ENCODE data around the gene CRLF2. TPM values are rescaled to one million over a fixed set of nuclear protein-coding genes. Genes with fewer than 3 reads are reported as not detected.
A peak's percentile ranks its signal among the peaks of the same experiment; 100 is the strongest.

CRLF2 gene
- polyA plus RNA-seq, 2 of the 4 experiments (the other 2 are of a cell fraction) = 0.08 to 0.37 TPM

DNA sequence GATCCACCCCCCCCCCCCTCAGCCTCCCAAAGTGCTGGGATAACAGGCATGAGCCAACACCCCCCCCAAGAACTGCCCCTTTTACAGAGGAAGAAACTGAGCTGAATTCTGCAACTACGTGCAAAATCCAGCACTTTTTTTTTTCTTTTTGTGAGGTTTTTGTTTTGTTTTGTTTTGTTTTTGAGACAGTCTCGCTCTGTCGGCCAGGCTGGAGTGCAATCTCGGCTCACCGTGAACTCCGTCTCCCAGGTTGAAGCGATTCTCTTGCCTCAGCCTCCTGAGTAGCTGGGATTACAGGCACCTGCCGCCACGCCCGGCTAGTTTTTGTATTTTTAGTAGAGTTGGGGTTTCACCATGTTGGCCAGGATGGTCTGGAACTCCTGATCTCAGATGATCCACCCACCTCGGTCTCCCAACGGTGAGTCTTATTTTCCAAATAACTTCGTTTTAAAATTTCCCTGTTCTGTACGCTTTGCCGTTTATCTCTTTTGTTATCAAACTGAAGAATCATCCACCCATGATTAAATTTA, 4.9 kb downstream of the CRLF2 start:
- TF ChIP-seq, protein P1, sequence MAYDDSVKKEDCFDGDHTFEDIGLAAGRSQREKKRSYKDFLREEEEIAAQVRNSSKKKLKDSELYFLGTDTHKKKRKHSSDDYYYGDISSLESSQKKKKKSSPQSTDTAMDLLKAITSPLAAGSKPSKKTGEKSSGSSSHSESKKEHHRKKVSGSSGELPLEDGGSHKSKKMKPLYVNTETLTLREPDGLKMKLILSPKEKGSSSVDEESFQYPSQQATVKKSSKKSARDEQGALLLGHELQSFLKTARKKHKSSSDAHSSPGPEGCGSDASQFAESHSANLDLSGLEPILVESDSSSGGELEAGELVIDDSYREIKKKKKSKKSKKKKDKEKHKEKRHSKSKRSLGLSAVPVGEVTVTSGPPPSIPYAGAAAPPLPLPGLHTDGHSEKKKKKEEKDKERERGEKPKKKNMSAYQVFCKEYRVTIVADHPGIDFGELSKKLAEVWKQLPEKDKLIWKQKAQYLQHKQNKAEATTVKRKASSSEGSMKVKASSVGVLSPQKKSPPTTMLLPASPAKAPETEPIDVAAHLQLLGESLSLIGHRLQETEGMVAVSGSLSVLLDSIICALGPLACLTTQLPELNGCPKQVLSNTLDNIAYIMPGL (CRISPR knock-in tag; IDR thresholded peaks at IDR 0.05; ENCODE audit: borderline replicate concordance) = no peak
- TF ChIP-seq PHF8 (IDR thresholded peaks at IDR 0.05; ENCODE audit: borderline replicate concordance, low read depth) = no peak
- TF ChIP-seq CHD4 (IDR thresholded peaks at IDR 0.05; ENCODE audit: borderline replicate concordance) = no peak
- no peak for TF ChIP-seq MYC (IDR thresholded peaks at IDR 0.05; ENCODE audit: borderline replicate concordance, low read length)
- peak overlapping the region; percentile 2; the same call in 1 of the 3 replicates for H3K4me3 ChIP-seq
- H3K4me2 ChIP-seq = peak overlapping the region; percentile 67
- ChIA-PET CTCF (no interaction called here), POLR2A (no interaction called here)
- DNase-seq (ENCODE audit: low read depth in 1 of 2, low spot score in 1 of 2) = no peak
- 5% methylated on average over 15 of the region's 15 CpGs for WGBS (ENCODE audit: missing lambda C conversion rate)
- peak overlapping the region; percentile 31 to 76; a peak in 4 of 6 replicates for H3K27ac ChIP-seq
- no peak for FAIRE-seq
- no peaks in the 10 kb centered on the region for H3K9me3 ChIP-seq
- H3K4me1 ChIP-seq = peaks cover 25% of the 10 kb centered on the region
- no peak for ATAC-seq

DNA sequence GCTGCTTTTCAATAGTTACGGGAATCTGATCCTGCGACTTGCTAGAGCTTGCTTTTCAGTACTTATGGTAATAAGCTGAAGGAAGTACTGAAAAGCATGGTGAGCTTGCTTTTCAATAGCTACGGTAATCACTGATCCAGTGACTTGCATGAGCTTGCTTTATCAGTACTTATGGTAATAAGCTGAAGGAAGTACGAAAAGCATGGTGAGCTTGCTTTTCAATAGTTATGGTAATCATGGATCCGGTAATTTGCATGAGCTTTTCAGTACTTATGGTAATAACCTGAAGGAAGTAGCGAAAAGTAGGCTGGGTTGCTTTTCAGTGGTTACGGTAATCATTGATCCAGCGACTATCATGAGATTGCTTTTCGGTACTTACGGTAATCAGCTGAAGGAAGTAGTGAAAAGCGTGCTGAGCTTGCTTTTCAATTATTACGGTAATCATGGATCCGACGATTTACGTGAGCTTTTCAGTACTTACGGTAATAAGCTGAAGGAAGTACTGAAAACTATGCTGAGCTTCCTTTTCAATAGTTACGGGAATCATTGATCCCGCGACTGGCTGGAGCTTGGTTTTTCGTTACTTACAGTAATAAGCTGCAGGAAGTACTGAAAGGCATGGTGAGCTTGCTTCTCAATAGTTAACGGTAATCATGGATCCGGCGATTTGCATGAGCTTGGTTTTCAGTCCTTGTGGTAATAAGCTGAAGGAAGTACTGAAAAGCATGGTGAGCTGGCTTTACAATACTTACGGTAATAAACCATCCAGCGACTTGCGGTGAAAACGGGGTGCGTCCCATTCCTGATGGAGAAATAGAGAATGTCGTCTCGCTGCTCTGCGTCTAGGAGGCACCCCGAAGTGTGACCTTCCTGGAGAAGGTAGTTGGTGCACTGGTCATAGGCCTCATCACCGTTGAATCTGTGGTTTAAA, 6.5 kb downstream of the CRLF2 start:
- ATAC-seq (peak; percentile 80 to 82), FAIRE-seq (peak; percentile 100), DNase-seq (ENCODE audit: low read depth in 1 of 2, low spot score in 1 of 2) (peak; percentile 65 to 99)
- peak overlapping the region; percentile 46 to 70; a peak in 5 of 6 replicates for H3K27ac ChIP-seq
- peak overlapping the region; percentile 39 for H3K4me3 ChIP-seq
- ChIA-PET CTCF (no interaction called here), POLR2A (no interaction called here)
- no peaks in the 10 kb centered on the region for H3K9me3 ChIP-seq
- peak overlapping the region; percentile 76 for H3K4me2 ChIP-seq
- TF ChIP-seq CHD2 (IDR thresholded peaks at IDR 0.05; ENCODE audit: low read length, partially characterized antibody) = peak; percentile 42
- TF ChIP-seq POLR2A (IDR thresholded peaks at IDR 0.05; ENCODE audit: low read length) = no peak
- TF ChIP-seq RCOR1 (IDR thresholded peaks at IDR 0.05; ENCODE audit: low read depth, low read length) = no peak
- peak; percentile 78; the same call in 1 of the 2 replicates for TF ChIP-seq KDM1A (IDR thresholded peaks at IDR 0.05; ENCODE audit: low read depth)
- TF ChIP-seq MAFK (IDR thresholded peaks at IDR 0.05; ENCODE audit: partially characterized antibody) = peak; percentile 64
- 0 out of 2 replicates have a peak, but pooled peaks have one; percentile 6 for TF ChIP-seq NFE2L2 (conservative IDR thresholded peaks at IDR 0.05; ENCODE audit: low read length)
- peak in 1 of 2 experiments; percentile 23; a peak in 1 of 5 replicates for TF ChIP-seq JUN (IDR thresholded peaks at IDR 0.05)
- TF ChIP-seq SMC3 (IDR thresholded peaks at IDR 0.05) = no peak
- TF ChIP-seq, protein P2, sequence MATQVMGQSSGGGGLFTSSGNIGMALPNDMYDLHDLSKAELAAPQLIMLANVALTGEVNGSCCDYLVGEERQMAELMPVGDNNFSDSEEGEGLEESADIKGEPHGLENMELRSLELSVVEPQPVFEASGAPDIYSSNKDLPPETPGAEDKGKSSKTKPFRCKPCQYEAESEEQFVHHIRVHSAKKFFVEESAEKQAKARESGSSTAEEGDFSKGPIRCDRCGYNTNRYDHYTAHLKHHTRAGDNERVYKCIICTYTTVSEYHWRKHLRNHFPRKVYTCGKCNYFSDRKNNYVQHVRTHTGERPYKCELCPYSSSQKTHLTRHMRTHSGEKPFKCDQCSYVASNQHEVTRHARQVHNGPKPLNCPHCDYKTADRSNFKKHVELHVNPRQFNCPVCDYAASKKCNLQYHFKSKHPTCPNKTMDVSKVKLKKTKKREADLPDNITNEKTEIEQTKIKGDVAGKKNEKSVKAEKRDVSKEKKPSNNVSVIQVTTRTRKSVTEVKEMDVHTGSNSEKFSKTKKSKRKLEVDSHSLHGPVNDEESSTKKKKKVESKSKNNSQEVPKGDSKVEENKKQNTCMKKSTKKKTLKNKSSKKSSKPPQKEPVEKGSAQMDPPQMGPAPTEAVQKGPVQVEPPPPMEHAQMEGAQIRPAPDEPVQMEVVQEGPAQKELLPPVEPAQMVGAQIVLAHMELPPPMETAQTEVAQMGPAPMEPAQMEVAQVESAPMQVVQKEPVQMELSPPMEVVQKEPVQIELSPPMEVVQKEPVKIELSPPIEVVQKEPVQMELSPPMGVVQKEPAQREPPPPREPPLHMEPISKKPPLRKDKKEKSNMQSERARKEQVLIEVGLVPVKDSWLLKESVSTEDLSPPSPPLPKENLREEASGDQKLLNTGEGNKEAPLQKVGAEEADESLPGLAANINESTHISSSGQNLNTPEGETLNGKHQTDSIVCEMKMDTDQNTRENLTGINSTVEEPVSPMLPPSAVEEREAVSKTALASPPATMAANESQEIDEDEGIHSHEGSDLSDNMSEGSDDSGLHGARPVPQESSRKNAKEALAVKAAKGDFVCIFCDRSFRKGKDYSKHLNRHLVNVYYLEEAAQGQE (IDR thresholded peaks at IDR 0.05) = no peak
- TF ChIP-seq, protein P3, sequence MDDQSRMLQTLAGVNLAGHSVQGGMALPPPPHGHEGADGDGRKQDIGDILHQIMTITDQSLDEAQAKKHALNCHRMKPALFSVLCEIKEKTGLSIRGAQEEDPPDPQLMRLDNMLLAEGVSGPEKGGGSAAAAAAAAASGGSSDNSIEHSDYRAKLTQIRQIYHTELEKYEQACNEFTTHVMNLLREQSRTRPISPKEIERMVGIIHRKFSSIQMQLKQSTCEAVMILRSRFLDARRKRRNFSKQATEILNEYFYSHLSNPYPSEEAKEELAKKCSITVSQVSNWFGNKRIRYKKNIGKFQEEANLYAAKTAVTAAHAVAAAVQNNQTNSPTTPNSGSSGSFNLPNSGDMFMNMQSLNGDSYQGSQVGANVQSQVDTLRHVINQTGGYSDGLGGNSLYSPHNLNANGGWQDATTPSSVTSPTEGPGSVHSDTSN (IDR thresholded peaks at IDR 0.05) = 0 out of 2 replicates have a peak, but pooled peaks have one; percentile 72
- TF ChIP-seq, protein P4, sequence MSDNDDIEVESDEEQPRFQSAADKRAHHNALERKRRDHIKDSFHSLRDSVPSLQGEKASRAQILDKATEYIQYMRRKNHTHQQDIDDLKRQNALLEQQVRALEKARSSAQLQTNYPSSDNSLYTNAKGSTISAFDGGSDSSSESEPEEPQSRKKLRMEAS (IDR thresholded peaks at IDR 0.05) = peak; percentile 75
- peak in 1 of 2 experiments; percentile 10; a peak in 1 of 5 replicates for TF ChIP-seq RAD21 (conservative IDR thresholded peaks at IDR 0.05 in 1 of 2, IDR thresholded peaks at IDR 0.05 in 1 of 2)
- peak; percentile 45; the same call in 1 of the 2 replicates for TF ChIP-seq RFX5 (IDR thresholded peaks at IDR 0.05)
- peaks cover 19% of the 10 kb centered on the region for H3K4me1 ChIP-seq
- 1% methylated on average over 33 of the region's 33 CpGs for WGBS (ENCODE audit: missing lambda C conversion rate)
